ENCODE data around the gene UGT2B10.

The UGT2B10 gene

GRCh38 chr4:68858039-68858438 lies 42.2 kb downstream of the UGT2B10 start:
- no peak overlapping the region for H3K27ac ChIP-seq (ENCODE audit: low read length)

GRCh38 chr4:68859655-68860054 lies 43.9 kb downstream of the UGT2B10 start:
- H2AFZ ChIP-seq (ENCODE audit: low read depth, low read length): no peak overlapping the region
- no peaks in the 10 kb centered on the region for H3K79me2 ChIP-seq (ENCODE audit: low read length)
- H4K20me1 ChIP-seq (ENCODE audit: insufficient read depth, low read length): no peaks in the 10 kb centered on the region
- H3K27me3 ChIP-seq (ENCODE audit: low read depth, low read length): no peaks in the 10 kb centered on the region
- H3K4me1 ChIP-seq (ENCODE audit: low read length): no peaks in the 10 kb centered on the region
- no peaks in the 10 kb centered on the region for H3K9me3 ChIP-seq (ENCODE audit: insufficient read depth, low read length)
- H3K9ac ChIP-seq (ENCODE audit: low read length): no peak overlapping the region
- no peaks in the 10 kb centered on the region for H3K36me3 ChIP-seq (replicated peaks; ENCODE audit: low read depth, low read length)
- TF ChIP-seq CTCF (IDR thresholded peaks at IDR 0.05; ENCODE audit: low read depth, low read length) (no peak), EZH2phosphoT487 (IDR thresholded peaks at IDR 0.05; ENCODE audit: low read depth) (no peak)
- H3K4me2 ChIP-seq (ENCODE audit: low read length): no peak overlapping the region
- no peak overlapping the region for H3K4me3 ChIP-seq (ENCODE audit: low read length)
- H3K27ac ChIP-seq (ENCODE audit: low read length): no peak overlapping the region

More at GRCh38 chr4:68858039-68858438, 42.2 kb downstream of the UGT2B10 start:
- no peaks in the 10 kb centered on the region for H4K20me1 ChIP-seq (ENCODE audit: insufficient read depth, low read length)
- no peaks in the 10 kb centered on the region for H3K79me2 ChIP-seq (ENCODE audit: low read length)
- no peaks in the 10 kb centered on the region for H3K36me3 ChIP-seq (replicated peaks; ENCODE audit: low read depth, low read length)
- H3K9ac ChIP-seq (ENCODE audit: low read length): no peak overlapping the region
- H3K27me3 ChIP-seq (ENCODE audit: low read depth, low read length): no peaks in the 10 kb centered on the region
- H3K4me2 ChIP-seq (ENCODE audit: low read length): no peak overlapping the region
- no peaks in the 10 kb centered on the region for H3K9me3 ChIP-seq (ENCODE audit: insufficient read depth, low read length)
- no peak overlapping the region for H3K4me3 ChIP-seq (ENCODE audit: low read length)
- TF ChIP-seq EZH2phosphoT487 (IDR thresholded peaks at IDR 0.05; ENCODE audit: low read depth) (no peak), CTCF (IDR thresholded peaks at IDR 0.05; ENCODE audit: low read depth, low read length) (no peak)
- no peak overlapping the region for H2AFZ ChIP-seq (ENCODE audit: low read depth, low read length)
- H3K4me1 ChIP-seq (ENCODE audit: low read length): no peaks in the 10 kb centered on the region

- no peak overlapping the region for H2AFZ ChIP-seq (ENCODE audit: low read depth, low read length)
- no peak overlapping the region for H3K4me2 ChIP-seq (ENCODE audit: low read length)
- H3K79me2 ChIP-seq (ENCODE audit: low read length): no peaks in the 10 kb centered on the region
- H3K27ac ChIP-seq (ENCODE audit: low read length): no peak overlapping the region
- no peaks in the 10 kb centered on the region for H3K36me3 ChIP-seq (replicated peaks; ENCODE audit: low read depth, low read length)
- H4K20me1 ChIP-seq (ENCODE audit: insufficient read depth, low read length): no peaks in the 10 kb centered on the region
- H3K9ac ChIP-seq (ENCODE audit: low read length): no peak overlapping the region
- H3K4me3 ChIP-seq (ENCODE audit: low read length): no peak overlapping the region
- no peaks in the 10 kb centered on the region for H3K4me1 ChIP-seq (ENCODE audit: low read length)
- H3K27me3 ChIP-seq (ENCODE audit: low read depth, low read length): no peaks in the 10 kb centered on the region
- no peak for TF ChIP-seq CTCF (IDR thresholded peaks at IDR 0.05; ENCODE audit: low read depth, low read length)
- no peak for TF ChIP-seq EZH2phosphoT487 (IDR thresholded peaks at IDR 0.05; ENCODE audit: low read depth)
- H3K9me3 ChIP-seq (ENCODE audit: insufficient read depth, low read length): no peaks in the 10 kb centered on the region
These were observed 45.3 kb downstream of the UGT2B10 start for GRCh38 chr4:68861057-68861456.

GRCh38 chr4:68864438-68865187 lies 48.8 kb downstream of the UGT2B10 start:
- no peaks in the 10 kb centered on the region for H3K9me3 ChIP-seq (ENCODE audit: insufficient read depth, low read length)
- H3K27ac ChIP-seq (ENCODE audit: low read length): no peak overlapping the region
- no peak overlapping the region for H2AFZ ChIP-seq (ENCODE audit: low read depth, low read length)
- no peak overlapping the region for H3K9ac ChIP-seq (ENCODE audit: low read length)
- no peak for TF ChIP-seq EZH2phosphoT487 (IDR thresholded peaks at IDR 0.05; ENCODE audit: low read depth)
- H3K4me1 ChIP-seq (ENCODE audit: low read length): no peaks in the 10 kb centered on the region
- H3K36me3 ChIP-seq (replicated peaks; ENCODE audit: low read depth, low read length): no peaks in the 10 kb centered on the region
- no peaks in the 10 kb centered on the region for H3K79me2 ChIP-seq (ENCODE audit: low read length)
- no peak overlapping the region for H3K4me2 ChIP-seq (ENCODE audit: low read length)
- H3K27me3 ChIP-seq (ENCODE audit: low read depth, low read length): no peaks in the 10 kb centered on the region
- H3K4me3 ChIP-seq (ENCODE audit: low read length): no peak overlapping the region
- H4K20me1 ChIP-seq (ENCODE audit: insufficient read depth, low read length): no peaks in the 10 kb centered on the region
